RWPE2 (cell line): Measurements from ENCODE around the gene SRBD1.

Source experiments
- ATAC-seq: fragments of 200-7000 bp; cut with Tn5 transposase; 3 replicates; pipeline ENCODE4 v1.9.1; 2021; ENCODE audit warnings: low read depth
- DNase-seq: peaks from one replicate; pipeline ENCODE4 v3.0.0-alpha.2; 2020; ENCODE audit warnings: low spot score
- H3K27ac ChIP-seq: fragments of 450-650 bp; 2 replicates; pipeline ENCODE4 v1.5.1; 2017; ENCODE audit warnings: mild to moderate bottlenecking; ENCODE audit not compliant: poor library complexity, severe bottlenecking
- H3K27me3 ChIP-seq: fragments of 250-450 bp; sonication (Bioruptor Pico); 2 replicates; pipeline ENCODE4 v1.5.1; 2021; ENCODE audit warnings: mild to moderate bottlenecking, moderate library complexity; ENCODE audit not compliant: insufficient read depth, poor library complexity, severe bottlenecking
- H3K36me3 ChIP-seq: fragments of 250-450 bp; sonication (Bioruptor Pico); 2 replicates; pipeline ENCODE4 v1.5.1; 2020; ENCODE audit warnings: low read depth, mild to moderate bottlenecking, moderate library complexity
- H3K4me1 ChIP-seq: fragments of 250-450 bp; sonication (Bioruptor Pico); 2 replicates; pipeline ENCODE4 v1.5.1; 2021; ENCODE audit warnings: mild to moderate bottlenecking, moderate library complexity; ENCODE audit not compliant: insufficient read depth, poor library complexity, severe bottlenecking
- H3K4me3 ChIP-seq: fragments of 250-450 bp; sonication (Bioruptor Pico); 2 replicates; pipeline ENCODE4 v1.5.1; 2021; ENCODE audit warnings: mild to moderate bottlenecking, moderate library complexity; ENCODE audit not compliant: severe bottlenecking
- H3K9me3 ChIP-seq: fragments of 250-450 bp; sonication (Bioruptor Pico); 2 replicates; pipeline ENCODE4 v1.5.1; 2021; ENCODE audit warnings: mild to moderate bottlenecking, moderate library complexity; ENCODE audit not compliant: severe bottlenecking
- TF ChIP-seq, protein P1 (sequence below): fragments of 450-650 bp; IDR thresholded peaks from one replicate; pipeline ENCODE4 v1.5.1; 2017; ENCODE audit warnings: mild to moderate bottlenecking, moderate library complexity; ENCODE audit not compliant: poor library complexity, severe bottlenecking

The SRBD1 gene

DNA sequence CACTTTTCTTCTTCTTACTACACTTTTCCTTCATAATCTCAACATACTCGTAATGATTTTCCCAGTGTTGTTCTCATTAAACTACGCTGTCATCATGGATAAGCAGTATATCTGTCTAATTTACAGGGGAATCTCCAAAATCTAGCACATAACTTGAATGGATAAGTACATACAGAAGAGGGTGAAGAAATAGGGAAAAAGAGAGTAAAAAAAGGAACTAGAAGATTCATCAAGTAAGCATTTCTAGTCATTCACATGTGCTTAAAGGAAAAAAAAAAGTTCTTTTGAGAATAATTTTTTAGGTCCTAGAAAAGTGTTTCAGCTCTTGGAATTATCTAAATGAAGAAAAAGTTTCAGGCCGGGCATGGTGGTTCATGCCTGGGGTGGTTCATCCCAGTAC, 51.6 kb downstream of the SRBD1 start:
- Histone ChIP-seq H3K27me3 (no peaks in the 10 kb centered on the region), H3K4me1 (no peaks in the 10 kb centered on the region), H3K27ac (no peak overlapping the region), H3K36me3 (peaks cover 18% of the 10 kb centered on the region), H3K4me3 (no peak overlapping the region), H3K9me3 (no peaks in the 10 kb centered on the region)
- ATAC-seq (no peak), DNase-seq (no peak)
- TF ChIP-seq, protein P1, sequence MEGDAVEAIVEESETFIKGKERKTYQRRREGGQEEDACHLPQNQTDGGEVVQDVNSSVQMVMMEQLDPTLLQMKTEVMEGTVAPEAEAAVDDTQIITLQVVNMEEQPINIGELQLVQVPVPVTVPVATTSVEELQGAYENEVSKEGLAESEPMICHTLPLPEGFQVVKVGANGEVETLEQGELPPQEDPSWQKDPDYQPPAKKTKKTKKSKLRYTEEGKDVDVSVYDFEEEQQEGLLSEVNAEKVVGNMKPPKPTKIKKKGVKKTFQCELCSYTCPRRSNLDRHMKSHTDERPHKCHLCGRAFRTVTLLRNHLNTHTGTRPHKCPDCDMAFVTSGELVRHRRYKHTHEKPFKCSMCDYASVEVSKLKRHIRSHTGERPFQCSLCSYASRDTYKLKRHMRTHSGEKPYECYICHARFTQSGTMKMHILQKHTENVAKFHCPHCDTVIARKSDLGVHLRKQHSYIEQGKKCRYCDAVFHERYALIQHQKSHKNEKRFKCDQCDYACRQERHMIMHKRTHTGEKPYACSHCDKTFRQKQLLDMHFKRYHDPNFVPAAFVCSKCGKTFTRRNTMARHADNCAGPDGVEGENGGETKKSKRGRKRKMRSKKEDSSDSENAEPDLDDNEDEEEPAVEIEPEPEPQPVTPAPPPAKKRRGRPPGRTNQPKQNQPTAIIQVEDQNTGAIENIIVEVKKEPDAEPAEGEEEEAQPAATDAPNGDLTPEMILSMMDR = no peak

DNA sequence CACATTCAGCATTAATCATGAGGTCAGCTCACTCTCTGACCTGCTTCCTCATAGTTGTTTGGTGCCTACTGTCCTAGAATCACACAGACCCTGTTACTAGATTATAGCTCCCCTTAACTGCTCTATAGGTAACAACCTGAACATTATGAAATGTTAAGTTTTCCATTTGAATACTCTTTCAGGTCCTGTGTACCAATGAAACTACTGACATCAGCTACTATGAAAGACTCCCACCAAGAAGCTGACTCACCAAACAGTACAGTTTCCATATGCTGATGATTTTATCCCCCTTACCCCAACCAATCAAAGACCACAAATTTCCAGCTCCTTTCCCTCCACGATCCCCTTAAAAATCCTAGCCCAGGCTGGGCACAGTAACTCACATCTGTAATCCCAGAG, 56.3 kb downstream of the SRBD1 start:
- DNase-seq (no peak), ATAC-seq (no peak)
- no peaks in the 10 kb centered on the region for H3K9me3 ChIP-seq
- H3K4me3 ChIP-seq = no peak overlapping the region
- H3K4me1 ChIP-seq = no peaks in the 10 kb centered on the region
- H3K36me3 ChIP-seq = peaks cover 14% of the 10 kb centered on the region; the same call in 1 of the 2 replicates
- TF ChIP-seq, protein P1 = no peak
- no peak overlapping the region for H3K27ac ChIP-seq
- H3K27me3 ChIP-seq = no peaks in the 10 kb centered on the region

DNA sequence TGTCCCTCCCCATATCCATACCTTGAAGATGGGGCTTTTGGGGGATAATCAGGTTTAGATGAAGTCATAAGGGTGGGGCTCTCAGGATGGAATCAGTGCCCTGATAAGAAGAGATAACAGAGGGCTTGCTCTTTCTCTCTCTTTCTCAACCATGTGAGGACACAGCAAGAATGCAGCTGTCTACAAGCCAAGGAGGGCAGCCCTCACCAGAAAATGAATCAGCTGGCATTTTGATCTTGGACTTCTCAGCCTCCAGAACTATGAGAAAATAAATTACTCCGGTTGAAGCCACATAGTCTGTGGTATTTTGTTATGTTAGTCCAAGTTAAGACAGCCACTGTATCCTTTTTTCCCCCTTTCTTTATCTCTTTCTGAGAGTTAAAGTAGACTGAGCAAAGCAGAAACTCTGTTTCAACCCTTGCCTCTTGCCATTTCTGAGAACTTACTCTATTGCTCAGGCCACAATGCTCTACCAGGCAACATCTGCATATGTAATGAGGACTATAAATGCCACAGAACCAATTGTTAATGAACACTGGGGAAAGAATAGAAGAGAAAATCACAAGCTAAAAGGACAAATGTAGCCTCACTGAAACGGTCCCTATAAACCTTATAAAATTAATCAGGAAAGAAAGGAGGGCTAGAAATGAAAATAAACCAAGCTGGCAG, 56.9 kb downstream of the SRBD1 start:
- H3K9me3 ChIP-seq = no peaks in the 10 kb centered on the region
- no peaks in the 10 kb centered on the region for H3K4me1 ChIP-seq
- H3K4me3 ChIP-seq = no peak overlapping the region
- H3K27ac ChIP-seq = no peak overlapping the region
- DNase-seq (no peak), ATAC-seq (no peak)
- peaks cover 14% of the 10 kb centered on the region; the same call in 1 of the 2 replicates for H3K36me3 ChIP-seq
- TF ChIP-seq, protein P1 = no peak
- no peaks in the 10 kb centered on the region for H3K27me3 ChIP-seq

DNA sequence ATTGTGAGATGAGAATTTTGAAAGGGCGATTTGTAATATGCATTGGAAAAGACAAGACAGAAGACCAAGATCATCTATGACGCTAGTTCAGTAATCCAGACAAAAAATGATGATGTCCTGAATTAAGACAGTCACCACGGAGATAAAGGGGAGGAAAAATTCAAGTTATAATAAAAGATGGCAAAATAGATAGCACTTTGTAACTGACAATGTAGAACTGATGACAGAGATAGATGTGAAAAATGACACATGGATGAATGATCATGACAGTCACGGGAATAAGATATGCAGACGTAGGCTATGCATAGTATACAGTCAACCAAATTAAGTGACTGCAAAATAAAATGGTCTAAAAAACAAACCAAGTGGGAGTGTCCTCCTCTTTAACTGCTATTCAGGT, 59.2 kb downstream of the SRBD1 start:
- ATAC-seq (no peak), DNase-seq (no peak)
- H3K27ac ChIP-seq = no peak overlapping the region
- no peaks in the 10 kb centered on the region for H3K4me1 ChIP-seq
- no peaks in the 10 kb centered on the region for H3K9me3 ChIP-seq
- H3K36me3 ChIP-seq = peaks cover 17% of the 10 kb centered on the region; the same call in 1 of the 2 replicates
- no peak overlapping the region for H3K4me3 ChIP-seq
- TF ChIP-seq, protein P1 = no peak
- H3K27me3 ChIP-seq = no peaks in the 10 kb centered on the region

DNA sequence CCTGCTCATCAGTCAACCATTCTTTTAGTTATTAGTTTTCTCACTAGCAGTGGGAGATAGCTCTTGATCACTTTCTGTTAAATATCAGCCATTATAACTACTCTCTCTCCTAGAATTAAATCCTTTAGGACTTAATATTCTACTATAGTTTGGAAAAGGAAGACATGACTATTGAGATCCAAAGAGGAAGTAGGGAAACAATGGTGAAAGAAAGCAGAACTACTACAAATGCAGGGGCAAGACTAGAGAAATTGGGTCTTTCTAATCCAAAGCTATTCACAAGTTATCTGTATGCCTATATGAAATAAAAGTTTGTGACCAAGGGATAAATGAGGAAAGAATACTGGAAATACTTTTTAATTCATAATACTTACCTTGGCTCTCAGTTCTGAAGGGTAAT, 65.1 kb downstream of the SRBD1 start:
- no peak for DNase-seq
- H3K27me3 ChIP-seq = no peaks in the 10 kb centered on the region
- H3K4me3 ChIP-seq = no peak overlapping the region
- no peaks in the 10 kb centered on the region for H3K9me3 ChIP-seq
- H3K27ac ChIP-seq = no peak overlapping the region
- peaks cover 60% of the 10 kb centered on the region for H3K36me3 ChIP-seq
- H3K4me1 ChIP-seq = no peaks in the 10 kb centered on the region
- ATAC-seq = no peak
- TF ChIP-seq, protein P1 = no peak
